IMR-90 (cell line): Measurements from ENCODE around the gene IQCE. TPM values are rescaled to one million over a fixed set of nuclear protein-coding genes. Genes with fewer than 3 reads are reported as not detected.
"Not testable (repeated sequence)": the region's sequence is repeated elsewhere in the genome, so short reads cannot be mapped to it uniquely, and the experiment has no call there.

ENCODE experiments used
- ATAC-seq: fragments of 200-7000 bp; cut with Tn5 transposase; 2 replicates; pipeline ENCODE4 v1.9.1; 2020; ENCODE audit warnings: low read depth, mild to moderate bottlenecking, moderate library complexity
- BruUV-seq: library from RNA; stranded (reverse); fragments of 400-500 nt; replicated peaks from 2 replicates; lab custom pipeline; 2021; lab: Mats Ljungman, UMichigan
- CTCF ChIA-PET: fragments of 300-600 bp; formaldehyde crosslinking; extraction: SDS; loops from one replicate; lab custom pipeline; 2021; ENCODE audit warnings: antibody characterized with exemption; lab: Yijun Ruan, JAX
- POLR2A ChIA-PET: fragments of 300-600 bp; sonication (Branson Sonifier 250); formaldehyde crosslinking; loops from one replicate; lab custom pipeline; 2022; ENCODE audit warnings: antibody characterized with exemption; ENCODE audit not compliant: unreplicated experiment; lab: Charles Lee
- DNase-seq: peaks from one replicate; pipeline ENCODE4 v3.0.0; 2013
- H2AFZ ChIP-seq: replicated peaks from 2 replicates; pipeline ENCODE3; 2013; ENCODE audit warnings: low read length, mild to moderate bottlenecking; ENCODE audit not compliant: poor library complexity
- H2AK5ac ChIP-seq: 2 replicates; pipeline ENCODE4 v1.6.1; 2013; ENCODE audit warnings: low read depth, low read length, inconsistent platforms
- H2AK9ac ChIP-seq: replicated peaks from 2 replicates; pipeline ENCODE3; 2013; ENCODE audit warnings: mild to moderate bottlenecking, low read depth, low read length, moderate library complexity; ENCODE audit not compliant: poor library complexity
- H2BK120ac ChIP-seq: 2 replicates; pipeline ENCODE4 v1.6.1; 2013; ENCODE audit warnings: low read depth, low read length, inconsistent platforms
- H2BK15ac ChIP-seq: 3 replicates; pipeline ENCODE4 v1.6.1; 2013; ENCODE audit warnings: low read depth, low read length, inconsistent platforms
- H2BK20ac ChIP-seq: 2 replicates; pipeline ENCODE4 v1.6.1; 2013; ENCODE audit warnings: low read depth, mild to moderate bottlenecking, inconsistent platforms, low read length, moderate library complexity
- H2BK5ac ChIP-seq: 2 replicates; pipeline ENCODE4 v1.6.1; 2013; ENCODE audit warnings: mild to moderate bottlenecking, low read depth, low read length, inconsistent platforms; ENCODE audit not compliant: poor library complexity, severe bottlenecking
- H3K14ac ChIP-seq: replicated peaks from 2 replicates; pipeline ENCODE4 v1.6.1; 2013; ENCODE audit warnings: low read depth, low read length, inconsistent platforms
- H3K18ac ChIP-seq: 2 replicates; pipeline ENCODE4 v1.6.1; 2013; ENCODE audit warnings: low read depth, low read length, control low read depth
- H3K23ac ChIP-seq: 2 replicates; pipeline ENCODE4 v1.6.1; 2013; ENCODE audit warnings: low read depth, low read length, inconsistent platforms
- H3K27ac ChIP-seq: 2 replicates; pipeline ENCODE4 v1.5.1; 2013; ENCODE audit warnings: mild to moderate bottlenecking, control low read depth, low read length; ENCODE audit not compliant: insufficient read depth
- H3K27me3 ChIP-seq: 2 replicates; pipeline ENCODE4 v1.6.1; 2013; ENCODE audit warnings: low read length; ENCODE audit not compliant: control insufficient read depth, insufficient read depth
- H3K36me3 ChIP-seq: 2 replicates; pipeline ENCODE4 v1.6.1; 2013; ENCODE audit warnings: low read length, mixed read lengths; ENCODE audit not compliant: control insufficient read depth, insufficient read depth
- H3K4ac ChIP-seq: 2 replicates; pipeline ENCODE4 v1.6.1; 2013; ENCODE audit warnings: low read depth, low read length, inconsistent platforms
- H3K4me1 ChIP-seq: 2 replicates; pipeline ENCODE4 v1.6.1; 2013; ENCODE audit warnings: low read length, mixed read lengths; ENCODE audit not compliant: control insufficient read depth, insufficient read depth
- H3K4me2 ChIP-seq: 2 replicates; pipeline ENCODE4 v1.6.1; 2013; ENCODE audit warnings: low read depth, mild to moderate bottlenecking, control low read depth, low read length, moderate library complexity
- H3K4me3 ChIP-seq: 2 replicates; pipeline ENCODE4 v1.5.1; 2013; ENCODE audit warnings: low read depth, mild to moderate bottlenecking, control low read depth, low read length, moderate library complexity; ENCODE audit not compliant: insufficient read depth
- H3K56ac ChIP-seq: 2 replicates; pipeline ENCODE4 v1.6.1; 2013; ENCODE audit warnings: low read length, inconsistent platforms; ENCODE audit not compliant: insufficient read depth; ENCODE audit errors: extremely low read depth
- H3K79me1 ChIP-seq, 2 experiments: 2 replicates each; pipeline ENCODE4 v1.6.1; 2013; ENCODE audit warnings: low read length in 2 of 2, inconsistent platforms in 1 of 2, low read depth in 1 of 2
- H3K9ac ChIP-seq: 2 replicates; pipeline ENCODE4 v1.6.1; 2013; ENCODE audit warnings: low read depth, low read length, control low read depth
- H3K9me1 ChIP-seq: 2 replicates; pipeline ENCODE4 v1.6.1; 2013; ENCODE audit warnings: low read length, inconsistent platforms; ENCODE audit not compliant: insufficient read depth
- H3K9me3 ChIP-seq: 2 replicates; pipeline ENCODE4 v1.6.1; 2013; ENCODE audit warnings: low read length; ENCODE audit not compliant: control insufficient read depth, insufficient read depth
- H4K20me1 ChIP-seq: 2 replicates; pipeline ENCODE4 v1.6.1; 2013; ENCODE audit warnings: low read length, inconsistent platforms; ENCODE audit not compliant: insufficient read depth
- H4K5ac ChIP-seq: 2 replicates; pipeline ENCODE4 v1.6.1; 2013; ENCODE audit warnings: mild to moderate bottlenecking, low read depth, low read length, control low read depth
- H4K8ac ChIP-seq, 2 experiments: 2 replicates each; pipeline ENCODE4 v1.6.1; 2013; ENCODE audit warnings: low read depth in 2 of 2, low read length in 2 of 2, control low read depth in 1 of 2, inconsistent platforms in 1 of 2
- H4K91ac ChIP-seq: 2 replicates; pipeline ENCODE4 v1.6.1; 2013; ENCODE audit warnings: low read depth, low read length, inconsistent platforms; ENCODE audit not compliant: insufficient read depth
- WGBS, 2 experiments: methylation state at CpG; one replicate each; pipeline versions ENCODE4 v1.1.5 to v1.1.7; 2013; ENCODE audit warnings: missing lambda C conversion rate in 2 of 2; ENCODE audit not compliant: insufficient read length in 1 of 2; ENCODE audit errors: extremely low coverage in 2 of 2; 5-methylcytosine and 5-hydroxymethylcytosine counted together
- dilution Hi-C: fragments of 300-500 bp; cut with HindIII; formaldehyde crosslinking; loops from one replicate; pipeline ENCODE4 v1.14.3; 2018; ENCODE audit warnings: low sequenced_read_pairs; ENCODE audit not compliant: unreplicated experiment
- in situ Hi-C: fragments of 300-500 bp; cut with MboI; formaldehyde crosslinking; loops from 3 replicates; pipeline ENCODE4 v1.14.3; 2019; ENCODE audit warnings: low sequenced_read_pairs, inconsistent platforms, mixed read lengths
- intact Hi-C: fragments of 100-400 bp; cut with micrococcal nuclease; formaldehyde crosslinking; loops from 2 replicates; pipeline ENCODE4 v1.10.0; 2022
- polyA plus RNA-seq, 3 experiments: library from polyadenylated mRNA; depleted of rRNA; stranded (reverse); fragments of >200 nt; gene quantifications; 2 replicates each; pipeline ENCODE4 v1.2.3, GENCODE V29; 2012; ENCODE audit warnings: low replicate concordance in 1 of 3
- total RNA-seq: library from RNA; depleted of rRNA; stranded (reverse); fragments of >200 nt; gene quantifications from 2 replicates; pipeline ENCODE4 v1.2.3, GENCODE V29; 2012

IQCE gene
- total and polyA plus RNA-seq, 2 of the 4 experiments (the other 2 are of a cell fraction): 5.0 to 6.3 TPM

DNA sequence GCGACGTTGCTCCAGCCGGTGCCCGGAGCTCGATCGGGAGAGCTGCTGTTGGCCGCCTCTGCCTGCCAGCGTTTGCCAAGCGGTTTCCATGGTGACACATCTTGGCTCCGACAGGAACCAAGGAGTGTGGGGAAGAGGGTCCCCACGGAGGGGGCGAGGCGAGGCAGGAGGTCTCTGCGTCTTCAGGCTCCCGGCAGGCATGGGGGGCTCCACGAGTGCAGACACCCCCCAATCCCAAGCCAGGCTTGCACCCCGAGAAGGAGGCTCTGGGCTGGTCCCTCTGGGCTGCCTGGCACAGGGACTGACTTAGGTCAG is 27.0 kb upstream of the IQCE start:
- H3K56ac ChIP-seq, ATAC-seq, H3K79me1 ChIP-seq, H3K14ac ChIP-seq, H3K18ac ChIP-seq, dilution Hi-C loops, H4K20me1 ChIP-seq, POLR2A ChIA-PET, H4K91ac ChIP-seq, H2BK20ac ChIP-seq, H2AK9ac ChIP-seq, DNase-seq, BruUV-seq, in situ Hi-C loops, H3K9me1 ChIP-seq, CTCF ChIA-PET, H3K4me2 ChIP-seq, H3K23ac ChIP-seq, H2BK15ac ChIP-seq, intact Hi-C loops, H3K27ac ChIP-seq, H4K8ac ChIP-seq, H3K36me3 ChIP-seq, H2AK5ac ChIP-seq, H2BK5ac ChIP-seq, H4K5ac ChIP-seq, H2AFZ ChIP-seq, H3K9ac ChIP-seq, H3K9me3 ChIP-seq, H3K4ac ChIP-seq, H2BK120ac ChIP-seq, H3K27me3 ChIP-seq, H3K4me3 ChIP-seq: not testable (repeated sequence)
- peaks cover 29% of the 10 kb centered on the region for H3K4me1 ChIP-seq
- WGBS, 2 experiments: 27% methylated on average over 3 of the region's 17 CpGs; no CpG with 5 or more reads in 1 of the 2 experiments

GRCh38 chr7:2532199-2532772 is 26.5 kb upstream of the IQCE start:
- H3K56ac ChIP-seq, H3K4me3 ChIP-seq, H2AK9ac ChIP-seq, CTCF ChIA-PET, ATAC-seq, H3K27me3 ChIP-seq, POLR2A ChIA-PET, H3K27ac ChIP-seq, H2BK5ac ChIP-seq, dilution Hi-C loops, H3K4ac ChIP-seq, H3K79me1 ChIP-seq, H3K9ac ChIP-seq, in situ Hi-C loops, H4K91ac ChIP-seq, H3K23ac ChIP-seq, H2AFZ ChIP-seq, H2AK5ac ChIP-seq, DNase-seq, intact Hi-C loops, H3K4me2 ChIP-seq, H3K9me3 ChIP-seq, H3K18ac ChIP-seq, BruUV-seq, H2BK15ac ChIP-seq, H4K5ac ChIP-seq, H4K8ac ChIP-seq, H3K9me1 ChIP-seq, H3K14ac ChIP-seq, H4K20me1 ChIP-seq, H2BK20ac ChIP-seq, H2BK120ac ChIP-seq, H3K36me3 ChIP-seq: not testable (repeated sequence)
- WGBS, 2 experiments: 100% methylated on average over 2 of the region's 15 CpGs; no CpG with 5 or more reads in 1 of the 2 experiments
- H3K4me1 ChIP-seq: peaks cover 29% of the 10 kb centered on the region
